Measurements from ENCODE around the gene DNASE1L1.
A peak's percentile ranks its signal among the peaks of the same experiment; 100 is the strongest.

The DNASE1L1 gene

DNA sequence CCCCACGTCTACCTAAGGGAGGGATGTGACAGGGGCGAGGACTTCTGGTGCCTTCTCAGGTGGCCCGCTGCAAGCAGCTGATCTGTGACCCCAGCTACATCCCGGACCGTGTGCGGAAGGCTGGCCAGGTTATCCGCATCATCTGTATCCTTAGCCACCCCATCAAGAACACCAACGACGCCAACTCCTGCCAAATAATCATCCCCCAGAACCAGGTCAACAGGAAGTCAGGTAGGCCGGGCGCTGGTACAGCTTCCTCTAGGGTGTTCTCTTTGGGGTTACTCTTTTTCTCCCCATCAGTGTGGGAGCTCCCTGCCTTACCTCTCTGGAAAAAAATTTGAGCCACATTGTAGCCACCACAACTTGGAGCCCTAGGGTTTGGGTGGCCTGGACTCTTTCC lies 32.5 kb upstream of the DNASE1L1 start:
- peaks cover 60% of the 10 kb centered on the region for H3K36me3 Mint-ChIP-seq (ENCODE audit: low read depth)
- peaks cover 31% of the 10 kb centered on the region for H3K4me1 Mint-ChIP-seq (ENCODE audit: low read depth)
- no peak overlapping the region for H3K4me3 Mint-ChIP-seq
- H3K27me3 Mint-ChIP-seq = peaks cover 3% of the 10 kb centered on the region
- H3K27ac Mint-ChIP-seq = no peak overlapping the region
- no peak for DNase-seq
- H3K9me3 Mint-ChIP-seq = no peaks in the 10 kb centered on the region

DNA sequence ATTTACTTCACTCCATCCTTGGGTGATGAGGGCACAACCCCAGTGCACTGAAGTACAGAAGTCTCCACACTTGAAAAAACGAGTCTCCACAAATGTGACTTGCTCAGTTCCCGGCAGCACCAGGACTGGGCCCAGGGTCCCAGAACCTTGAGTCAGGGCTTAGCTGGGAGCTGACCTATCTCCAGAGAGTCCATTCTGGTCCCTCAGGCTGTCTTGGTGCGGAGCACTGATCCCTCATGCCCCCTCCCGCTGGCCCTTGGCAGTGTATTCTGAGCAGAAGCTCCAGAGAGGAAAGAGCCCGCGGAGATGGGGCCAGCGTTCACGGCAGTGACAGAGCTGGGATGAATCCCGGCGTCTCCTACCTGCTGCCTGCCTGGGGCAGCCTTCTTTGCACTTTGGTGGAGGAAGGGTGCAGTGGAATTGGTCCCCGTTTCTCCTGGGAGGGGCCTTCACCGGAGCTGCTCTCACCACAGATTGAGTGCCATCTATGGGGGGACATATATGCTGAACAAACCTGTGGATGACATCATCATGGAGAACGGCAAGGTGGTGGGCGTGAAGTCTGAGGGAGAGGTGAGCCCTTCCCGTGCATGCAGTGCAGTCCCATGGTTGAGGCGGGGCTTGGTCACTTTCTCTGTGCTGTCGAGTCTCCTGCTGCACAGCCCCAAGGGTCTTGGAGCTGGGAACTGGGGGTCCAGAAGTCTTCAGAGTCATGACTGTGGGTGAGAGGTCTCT lies 31.7 kb upstream of the DNASE1L1 start:
- H3K9me3 Mint-ChIP-seq = no peaks in the 10 kb centered on the region
- no peak overlapping the region for H3K4me3 Mint-ChIP-seq
- H3K4me1 Mint-ChIP-seq (ENCODE audit: low read depth) = peaks cover 33% of the 10 kb centered on the region
- H3K27me3 Mint-ChIP-seq = peaks cover 3% of the 10 kb centered on the region
- H3K36me3 Mint-ChIP-seq (ENCODE audit: low read depth) = peaks cover 60% of the 10 kb centered on the region
- peak overlapping the region; percentile 40 for H3K27ac Mint-ChIP-seq
- no peak for DNase-seq

DNA sequence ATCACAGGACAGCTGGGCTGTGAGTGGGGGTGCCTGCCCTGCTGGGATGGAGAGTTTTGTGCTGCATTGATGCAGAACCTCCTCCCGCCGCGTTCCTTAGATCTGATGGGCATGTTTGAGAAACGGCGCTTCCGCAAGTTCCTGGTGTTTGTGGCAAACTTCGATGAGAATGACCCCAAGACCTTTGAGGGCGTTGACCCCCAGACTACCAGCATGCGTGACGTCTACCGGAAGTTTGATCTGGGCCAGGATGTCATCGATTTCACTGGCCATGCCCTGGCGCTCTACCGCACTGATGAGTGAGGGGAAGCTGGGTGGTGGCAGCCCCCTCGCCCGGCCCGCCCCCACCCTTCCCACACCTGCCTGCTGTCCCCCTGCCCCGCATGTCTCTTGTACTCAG lies 30.8 kb upstream of the DNASE1L1 start:
- Mint-ChIP-seq H3K27me3 (peaks cover 3% of the 10 kb centered on the region), H3K4me3 (no peak overlapping the region), H3K27ac (no peak overlapping the region), H3K4me1 (ENCODE audit: low read depth) (peaks cover 33% of the 10 kb centered on the region), H3K36me3 (ENCODE audit: low read depth) (peaks cover 70% of the 10 kb centered on the region), H3K9me3 (no peaks in the 10 kb centered on the region)
- DNase-seq = no peak

GRCh38 chrX:154437971-154438893 lies 29.2 kb upstream of the DNASE1L1 start:
- Mint-ChIP-seq H3K9me3 (no peaks in the 10 kb centered on the region), H3K4me3 (peak overlapping the region; percentile 87), H3K36me3 (ENCODE audit: low read depth) (peaks cover 81% of the 10 kb centered on the region), H3K27ac (peak overlapping the region; percentile 85), H3K27me3 (peaks cover 5% of the 10 kb centered on the region), H3K4me1 (ENCODE audit: low read depth) (peaks cover 29% of the 10 kb centered on the region)
- DNase-seq = no peak

- Mint-ChIP-seq H3K4me1 (ENCODE audit: low read depth) (peaks cover 26% of the 10 kb centered on the region), H3K27me3 (peaks cover 6% of the 10 kb centered on the region), H3K27ac (peak within 1 kb of the TSS; percentile 90), H3K9me3 (no peaks in the 10 kb centered on the region), H3K36me3 (ENCODE audit: low read depth) (peaks cover 82% of the 10 kb centered on the region), H3K4me3 (peak within 1 kb of the TSS; percentile 87)
- peak; percentile 73 for DNase-seq
Measured at GRCh38 chrX:154436983-154437752, 28.1 kb upstream of the DNASE1L1 start, which contains the start of gene GDI1. GDI1 (plus strand) TSS chrX:154437154; CDS start chrX:154437255, 101 bp downstream.

DNA sequence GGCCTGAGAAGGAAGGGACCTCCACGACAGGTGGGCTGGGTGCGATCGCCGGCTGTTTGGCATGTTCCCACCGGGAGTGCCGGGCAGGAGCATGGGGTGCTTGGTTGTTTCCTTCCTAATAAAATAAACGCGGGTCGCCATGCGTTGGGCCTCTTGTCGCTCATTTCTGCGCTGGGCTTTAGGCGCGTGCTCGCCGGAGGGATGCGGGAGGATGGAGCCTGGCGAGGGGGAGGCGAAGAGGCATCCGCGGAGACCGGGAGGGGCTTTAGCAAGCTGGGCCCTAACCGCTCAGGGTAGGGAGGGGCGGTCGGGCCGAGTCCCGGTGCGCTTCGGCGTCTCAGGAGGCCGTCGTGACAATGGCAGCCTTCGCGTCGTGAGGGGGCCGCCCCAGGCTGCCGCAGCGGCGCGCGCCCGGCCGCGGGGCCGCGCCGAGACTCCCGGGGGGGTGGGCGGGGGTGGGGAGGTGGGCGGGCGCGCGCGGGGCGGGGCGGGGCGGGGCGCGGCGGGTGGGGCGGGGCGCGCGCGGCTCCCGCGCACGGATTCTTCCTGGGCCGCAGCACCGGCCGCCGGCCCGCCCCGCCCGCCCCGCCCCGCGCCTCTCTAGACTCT lies 27.4 kb upstream of the DNASE1L1 start:
- peak; percentile 71 for DNase-seq
- H3K27ac Mint-ChIP-seq = peak overlapping the region; percentile 90
- H3K9me3 Mint-ChIP-seq = no peaks in the 10 kb centered on the region
- H3K4me1 Mint-ChIP-seq (ENCODE audit: low read depth) = peaks cover 24% of the 10 kb centered on the region
- peaks cover 78% of the 10 kb centered on the region for H3K36me3 Mint-ChIP-seq (ENCODE audit: low read depth)
- peaks cover 10% of the 10 kb centered on the region for H3K27me3 Mint-ChIP-seq
- peak overlapping the region; percentile 76 for H3K4me3 Mint-ChIP-seq

DNA sequence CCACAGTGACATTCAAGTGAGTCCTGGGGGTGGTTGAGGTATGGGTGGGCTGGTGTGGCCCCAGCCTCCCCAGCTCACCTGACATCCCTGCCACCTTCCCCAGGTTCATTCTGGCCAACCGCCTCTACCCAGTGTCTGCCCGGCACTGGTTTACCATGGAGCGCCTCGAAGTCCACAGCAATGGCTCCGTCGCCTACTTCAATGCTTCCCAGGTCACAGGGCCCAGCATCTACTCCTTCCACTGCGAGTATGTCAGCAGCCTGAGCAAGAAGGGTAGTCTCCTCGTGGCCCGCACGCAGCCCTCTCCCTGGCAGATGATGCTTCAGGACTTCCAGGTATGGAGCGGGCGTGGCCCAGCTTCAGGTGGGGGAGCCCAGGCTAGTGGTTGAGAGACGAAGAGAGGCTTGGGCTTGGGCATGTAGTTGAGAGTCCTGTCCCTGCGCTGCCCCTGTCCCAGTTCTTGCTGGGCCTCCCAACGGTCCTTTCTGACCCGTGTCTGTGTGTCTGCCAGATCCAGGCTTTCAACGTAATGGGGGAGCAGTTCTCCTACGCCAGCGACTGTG lies 26.2 kb upstream of the DNASE1L1 start:
- H3K4me3 Mint-ChIP-seq = no peak overlapping the region
- DNase-seq = no peak
- peaks cover 71% of the 10 kb centered on the region for H3K36me3 Mint-ChIP-seq (ENCODE audit: low read depth)
- H3K9me3 Mint-ChIP-seq = no peaks in the 10 kb centered on the region
- H3K4me1 Mint-ChIP-seq (ENCODE audit: low read depth) = peaks cover 23% of the 10 kb centered on the region
- H3K27me3 Mint-ChIP-seq = peaks cover 14% of the 10 kb centered on the region
- H3K27ac Mint-ChIP-seq = no peak overlapping the region

GRCh38 chrX:154434394-154435168 lies 25.5 kb upstream of the DNASE1L1 start:
- H3K27ac Mint-ChIP-seq = no peak overlapping the region
- H3K4me3 Mint-ChIP-seq = no peak overlapping the region
- peaks cover 26% of the 10 kb centered on the region for H3K4me1 Mint-ChIP-seq (ENCODE audit: low read depth)
- H3K27me3 Mint-ChIP-seq = peaks cover 14% of the 10 kb centered on the region
- DNase-seq = no peak
- H3K9me3 Mint-ChIP-seq = no peaks in the 10 kb centered on the region
- H3K36me3 Mint-ChIP-seq (ENCODE audit: low read depth) = peaks cover 66% of the 10 kb centered on the region

DNA sequence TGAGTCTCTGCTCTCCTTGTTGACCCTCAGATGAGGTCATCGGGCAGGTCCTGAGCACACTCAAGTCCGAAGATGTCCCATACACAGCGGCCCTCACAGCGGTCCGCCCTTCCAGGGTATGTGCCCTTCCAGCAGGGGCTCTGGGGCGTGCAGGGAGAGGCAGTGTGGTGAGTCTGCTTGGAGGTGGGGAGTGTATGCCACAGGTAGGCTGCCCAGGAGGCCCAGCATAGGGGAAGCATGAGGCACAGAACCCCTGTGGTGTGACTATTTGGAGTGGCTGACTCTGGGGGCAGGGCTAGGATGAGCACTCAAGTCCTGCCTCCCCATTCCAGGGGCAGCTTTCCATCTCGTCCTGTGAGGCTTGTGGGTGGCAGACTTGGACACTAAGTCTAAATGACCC lies 24.6 kb upstream of the DNASE1L1 start:
- Mint-ChIP-seq H3K27ac (no peak overlapping the region), H3K36me3 (ENCODE audit: low read depth) (peaks cover 56% of the 10 kb centered on the region), H3K4me3 (no peak overlapping the region), H3K27me3 (peaks cover 14% of the 10 kb centered on the region), H3K4me1 (ENCODE audit: low read depth) (peaks cover 28% of the 10 kb centered on the region), H3K9me3 (no peaks in the 10 kb centered on the region)
- DNase-seq = no peak

- peaks cover 14% of the 10 kb centered on the region for H3K27me3 Mint-ChIP-seq
- DNase-seq = no peak
- no peak overlapping the region for H3K4me3 Mint-ChIP-seq
- no peaks in the 10 kb centered on the region for H3K9me3 Mint-ChIP-seq
- peaks cover 31% of the 10 kb centered on the region for H3K4me1 Mint-ChIP-seq (ENCODE audit: low read depth)
- peaks cover 45% of the 10 kb centered on the region for H3K36me3 Mint-ChIP-seq (ENCODE audit: low read depth)
- H3K27ac Mint-ChIP-seq = no peak overlapping the region
Measured at GRCh38 chrX:154432210-154432609, 23.2 kb upstream of the DNASE1L1 start.

- Mint-ChIP-seq H3K4me3 (no peak overlapping the region), H3K9me3 (no peaks in the 10 kb centered on the region), H3K4me1 (ENCODE audit: low read depth) (peaks cover 29% of the 10 kb centered on the region), H3K27ac (no peak overlapping the region), H3K36me3 (ENCODE audit: low read depth) (peaks cover 43% of the 10 kb centered on the region), H3K27me3 (peaks cover 14% of the 10 kb centered on the region)
- DNase-seq = no peak
Measured at GRCh38 chrX:154431341-154431740, 22.3 kb upstream of the DNASE1L1 start.

GRCh38 chrX:154430916-154431315 lies 21.9 kb upstream of the DNASE1L1 start:
- H3K4me1 Mint-ChIP-seq (ENCODE audit: low read depth) = peaks cover 25% of the 10 kb centered on the region
- no peak overlapping the region for H3K4me3 Mint-ChIP-seq
- peaks cover 39% of the 10 kb centered on the region for H3K36me3 Mint-ChIP-seq (ENCODE audit: low read depth)
- no peak for DNase-seq
- H3K27me3 Mint-ChIP-seq = peaks cover 14% of the 10 kb centered on the region
- H3K9me3 Mint-ChIP-seq = no peaks in the 10 kb centered on the region
- H3K27ac Mint-ChIP-seq = peak overlapping the region; percentile 23

DNA sequence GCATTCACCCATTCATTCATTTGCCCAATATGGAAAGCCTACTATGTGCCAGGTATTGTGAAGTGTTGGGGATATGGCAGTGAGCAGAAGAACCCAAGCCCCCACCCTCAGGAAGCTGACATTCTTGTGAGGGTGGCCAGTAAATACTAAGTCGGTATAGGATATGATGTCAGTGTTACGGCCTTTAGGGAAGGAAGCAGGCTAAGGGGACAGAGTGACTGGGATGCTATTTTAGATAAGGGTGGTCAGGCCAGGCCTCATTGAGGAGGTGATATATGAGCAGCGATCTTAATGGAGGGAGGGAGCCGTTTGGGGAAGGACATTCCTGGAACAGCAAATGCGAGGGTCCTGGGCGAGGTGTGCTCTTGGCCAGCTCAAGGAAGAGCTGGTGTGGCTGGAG lies 21.4 kb upstream of the DNASE1L1 start:
- peaks cover 35% of the 10 kb centered on the region for H3K36me3 Mint-ChIP-seq (ENCODE audit: low read depth)
- peak overlapping the region; percentile 51 for H3K27ac Mint-ChIP-seq
- no peak overlapping the region for H3K4me3 Mint-ChIP-seq
- DNase-seq = no peak
- H3K4me1 Mint-ChIP-seq (ENCODE audit: low read depth) = peaks cover 24% of the 10 kb centered on the region
- H3K9me3 Mint-ChIP-seq = no peaks in the 10 kb centered on the region
- H3K27me3 Mint-ChIP-seq = peaks cover 14% of the 10 kb centered on the region
